ENCODE measurements around the gene TMEM88.

Gene TMEM88

DNA sequence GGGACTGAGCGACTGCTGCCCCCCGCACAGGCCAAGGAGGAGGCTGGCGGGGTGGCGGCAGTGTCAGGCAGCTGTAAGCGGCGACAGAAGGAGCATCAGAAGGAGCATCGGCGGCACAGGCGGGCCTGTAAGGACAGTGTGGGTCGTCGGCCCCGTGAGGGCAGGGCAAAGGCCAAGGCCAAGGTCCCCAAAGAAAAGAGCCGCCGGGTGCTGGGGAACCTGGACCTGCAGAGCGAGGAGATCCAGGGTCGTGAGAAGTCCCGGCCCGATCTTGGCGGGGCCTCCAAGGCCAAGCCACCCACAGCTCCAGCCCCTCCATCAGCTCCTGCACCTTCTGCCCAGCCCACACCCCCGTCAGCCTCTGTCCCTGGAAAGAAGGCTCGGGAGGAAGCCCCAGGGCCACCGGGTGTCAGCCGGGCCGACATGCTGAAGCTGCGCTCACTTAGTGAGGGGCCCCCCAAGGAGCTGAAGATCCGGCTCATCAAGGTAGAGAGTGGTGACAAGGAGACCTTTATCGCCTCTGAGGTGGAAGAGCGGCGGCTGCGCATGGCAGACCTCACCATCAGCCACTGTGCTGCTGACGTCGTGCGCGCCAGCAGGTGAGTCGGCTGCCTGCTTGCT is 5.6 kb upstream of the TMEM88 start:
- DNase-seq (ENCODE audit: extremely low read depth, low read depth): no peak
- H3K4me3 ChIP-seq (replicated peaks; ENCODE audit: low read depth, low read length): no peak overlapping the region
- TF ChIP-seq, protein P1, sequence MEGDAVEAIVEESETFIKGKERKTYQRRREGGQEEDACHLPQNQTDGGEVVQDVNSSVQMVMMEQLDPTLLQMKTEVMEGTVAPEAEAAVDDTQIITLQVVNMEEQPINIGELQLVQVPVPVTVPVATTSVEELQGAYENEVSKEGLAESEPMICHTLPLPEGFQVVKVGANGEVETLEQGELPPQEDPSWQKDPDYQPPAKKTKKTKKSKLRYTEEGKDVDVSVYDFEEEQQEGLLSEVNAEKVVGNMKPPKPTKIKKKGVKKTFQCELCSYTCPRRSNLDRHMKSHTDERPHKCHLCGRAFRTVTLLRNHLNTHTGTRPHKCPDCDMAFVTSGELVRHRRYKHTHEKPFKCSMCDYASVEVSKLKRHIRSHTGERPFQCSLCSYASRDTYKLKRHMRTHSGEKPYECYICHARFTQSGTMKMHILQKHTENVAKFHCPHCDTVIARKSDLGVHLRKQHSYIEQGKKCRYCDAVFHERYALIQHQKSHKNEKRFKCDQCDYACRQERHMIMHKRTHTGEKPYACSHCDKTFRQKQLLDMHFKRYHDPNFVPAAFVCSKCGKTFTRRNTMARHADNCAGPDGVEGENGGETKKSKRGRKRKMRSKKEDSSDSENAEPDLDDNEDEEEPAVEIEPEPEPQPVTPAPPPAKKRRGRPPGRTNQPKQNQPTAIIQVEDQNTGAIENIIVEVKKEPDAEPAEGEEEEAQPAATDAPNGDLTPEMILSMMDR (IDR thresholded peaks at IDR 0.05; ENCODE audit: low read depth, low read length, missing control alignments): no peak

DNA sequence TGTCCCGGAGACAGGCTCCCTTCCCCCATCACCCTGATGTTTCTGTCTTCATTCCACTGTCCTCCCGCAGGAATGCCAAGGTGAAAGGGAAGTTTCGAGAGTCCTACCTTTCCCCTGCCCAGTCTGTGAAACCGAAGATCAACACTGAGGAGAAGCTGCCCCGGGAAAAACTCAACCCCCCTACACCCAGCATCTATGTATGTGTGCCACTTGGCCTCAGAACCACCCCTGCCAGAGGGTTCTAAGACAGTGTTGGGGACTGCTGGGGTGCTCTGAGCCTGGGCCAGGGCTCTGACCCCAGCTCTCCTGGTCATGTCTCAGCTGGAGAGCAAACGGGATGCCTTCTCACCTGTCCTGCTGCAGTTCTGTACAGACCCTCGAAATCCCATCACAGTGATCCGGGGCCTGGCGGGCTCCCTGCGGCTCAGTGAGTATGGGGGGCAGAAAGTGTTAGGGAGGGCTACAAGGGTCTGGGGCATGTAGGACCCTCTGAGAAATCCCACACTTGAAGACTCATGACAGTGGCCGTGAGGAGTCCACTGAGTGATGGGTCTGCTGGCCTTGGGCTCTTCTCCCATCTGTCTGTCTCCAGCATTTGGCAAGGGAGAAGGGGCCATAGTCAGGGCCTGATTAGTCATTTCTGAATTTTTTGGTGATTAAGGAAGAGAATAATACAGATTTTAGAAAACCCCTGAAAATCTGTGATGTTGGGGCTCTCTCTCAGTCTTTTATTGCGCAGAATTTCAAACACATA is 4.9 kb upstream of the TMEM88 start:
- DNase-seq (ENCODE audit: extremely low read depth, low read depth): no peak
- H3K4me3 ChIP-seq (replicated peaks; ENCODE audit: low read depth, low read length): no peak overlapping the region
- TF ChIP-seq, protein P1 (IDR thresholded peaks at IDR 0.05; ENCODE audit: low read depth, low read length, missing control alignments): no peak

DNA sequence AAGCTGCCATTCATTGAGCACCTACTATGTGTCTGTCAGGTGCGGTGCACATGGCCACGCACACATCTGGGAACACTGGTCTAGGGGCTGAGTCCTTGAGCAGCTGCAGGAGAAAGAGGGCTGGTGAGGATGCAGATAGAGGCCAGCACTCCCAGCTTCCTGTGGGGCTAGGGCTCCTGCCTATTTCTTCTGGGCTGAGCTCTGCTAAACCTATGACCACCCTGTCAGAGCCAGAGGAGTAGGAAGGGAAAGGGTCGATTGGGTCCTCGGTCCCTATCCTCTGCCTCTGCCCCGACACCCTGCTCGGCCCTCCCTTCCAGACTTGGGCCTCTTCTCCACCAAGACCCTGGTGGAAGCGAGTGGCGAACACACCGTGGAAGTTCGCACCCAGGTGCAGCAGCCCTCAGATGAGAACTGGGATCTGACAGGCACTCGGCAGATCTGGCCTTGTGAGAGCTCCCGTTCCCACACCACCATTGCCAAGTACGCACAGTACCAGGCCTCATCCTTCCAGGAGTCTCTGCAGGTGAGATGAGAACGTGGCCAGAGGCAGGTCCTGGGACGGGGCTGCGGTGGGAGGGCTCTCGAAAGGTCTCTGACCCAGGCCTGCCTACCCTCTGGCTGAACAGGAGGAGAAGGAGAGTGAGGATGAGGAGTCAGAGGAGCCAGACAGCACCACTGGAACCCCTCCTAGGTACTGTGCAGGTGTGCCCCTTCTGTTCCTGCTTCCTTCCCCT is 4.0 kb upstream of the TMEM88 start:
- DNase-seq (ENCODE audit: extremely low read depth, low read depth): no peak
- H3K4me3 ChIP-seq (replicated peaks; ENCODE audit: low read depth, low read length): no peak overlapping the region
- TF ChIP-seq, protein P1 (IDR thresholded peaks at IDR 0.05; ENCODE audit: low read depth, low read length, missing control alignments): no peak

DNA sequence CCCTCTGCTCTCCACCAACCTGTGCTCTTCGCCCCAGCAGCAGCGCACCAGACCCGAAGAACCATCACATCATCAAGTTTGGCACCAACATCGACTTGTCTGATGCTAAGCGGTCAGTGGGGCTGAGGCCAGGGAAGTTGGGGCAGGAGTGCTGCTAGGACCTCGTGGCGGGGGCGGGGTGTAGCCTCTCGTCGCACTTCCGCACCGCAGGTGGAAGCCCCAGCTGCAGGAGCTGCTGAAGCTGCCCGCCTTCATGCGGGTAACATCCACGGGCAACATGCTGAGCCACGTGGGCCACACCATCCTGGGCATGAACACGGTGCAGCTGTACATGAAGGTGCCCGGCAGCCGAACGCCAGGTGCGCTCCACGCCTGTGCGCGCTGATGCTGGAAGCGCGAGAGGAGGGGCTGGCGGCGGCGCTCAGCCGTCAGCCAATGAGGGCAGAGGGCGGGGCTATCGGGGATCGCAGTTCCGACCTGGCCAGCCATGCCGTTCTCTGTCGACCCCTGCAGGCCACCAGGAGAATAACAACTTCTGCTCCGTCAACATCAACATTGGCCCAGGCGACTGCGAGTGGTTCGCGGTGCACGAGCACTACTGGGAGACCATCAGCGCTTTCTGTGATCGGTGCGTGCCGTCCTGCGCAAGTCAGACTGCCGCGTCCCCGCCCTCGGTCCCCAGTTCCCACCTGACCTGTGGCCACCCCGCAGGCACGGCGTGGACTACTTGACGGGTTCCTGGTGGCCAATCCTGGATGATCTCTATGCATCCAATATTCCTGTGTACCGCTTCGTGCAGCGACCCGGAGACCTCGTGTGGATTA is 3.2 kb upstream of the TMEM88 start:
- TF ChIP-seq, protein P1 (IDR thresholded peaks at IDR 0.05; ENCODE audit: low read depth, low read length, missing control alignments): peak; percentile 87
- DNase-seq (ENCODE audit: extremely low read depth, low read depth): no peak
- no peak overlapping the region for H3K4me3 ChIP-seq (replicated peaks; ENCODE audit: low read depth, low read length)

DNA sequence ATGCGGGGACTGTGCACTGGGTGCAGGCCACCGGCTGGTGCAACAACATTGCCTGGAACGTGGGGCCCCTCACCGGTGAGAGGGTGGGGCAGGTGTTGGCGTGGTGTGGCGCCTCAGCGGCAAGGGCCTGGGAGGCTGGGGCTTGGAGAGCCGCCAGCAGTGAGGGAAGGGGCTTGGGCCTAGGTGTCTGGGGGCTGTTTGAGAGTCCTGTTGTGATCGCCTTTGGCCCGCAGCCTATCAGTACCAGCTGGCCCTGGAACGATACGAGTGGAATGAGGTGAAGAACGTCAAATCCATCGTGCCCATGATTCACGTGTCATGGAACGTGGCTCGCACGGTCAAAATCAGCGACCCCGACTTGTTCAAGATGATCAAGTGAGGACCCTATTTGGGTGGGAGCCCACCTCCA is 2.6 kb upstream of the TMEM88 start:
- H3K4me3 ChIP-seq (replicated peaks; ENCODE audit: low read depth, low read length): no peak overlapping the region
- DNase-seq (ENCODE audit: extremely low read depth, low read depth): no peak
- TF ChIP-seq, protein P1 (IDR thresholded peaks at IDR 0.05; ENCODE audit: low read depth, low read length, missing control alignments): no peak

DNA sequence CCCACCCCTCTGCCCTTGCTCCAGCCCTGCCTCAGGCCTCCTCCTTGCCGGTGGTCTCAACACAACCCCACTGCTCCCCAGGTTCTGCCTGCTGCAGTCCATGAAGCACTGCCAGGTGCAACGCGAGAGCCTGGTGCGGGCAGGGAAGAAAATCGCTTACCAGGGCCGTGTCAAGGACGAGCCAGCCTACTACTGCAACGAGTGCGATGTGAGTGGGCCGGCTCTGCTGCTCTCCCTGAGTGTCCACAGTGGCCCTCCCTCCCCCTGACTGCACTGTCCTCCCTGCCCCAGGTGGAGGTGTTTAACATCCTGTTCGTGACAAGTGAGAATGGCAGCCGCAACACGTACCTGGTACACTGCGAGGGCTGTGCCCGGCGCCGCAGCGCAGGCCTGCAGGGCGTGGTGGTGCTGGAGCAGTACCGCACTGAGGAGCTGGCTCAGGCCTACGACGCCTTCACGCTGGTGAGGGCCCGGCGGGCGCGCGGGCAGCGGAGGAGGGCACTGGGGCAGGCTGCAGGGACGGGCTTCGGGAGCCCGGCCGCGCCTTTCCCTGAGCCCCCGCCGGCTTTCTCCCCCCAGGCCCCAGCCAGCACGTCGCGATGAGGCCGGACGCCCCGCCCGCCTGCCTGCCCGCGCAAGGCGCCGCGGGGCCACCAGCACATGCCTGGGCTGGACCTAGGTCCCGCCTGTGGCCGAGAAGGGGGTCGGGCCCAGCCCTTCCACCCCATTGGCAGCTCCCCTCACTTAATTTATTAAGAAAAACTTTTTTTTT is 1.8 kb upstream of the TMEM88 start:
- no peak for DNase-seq (ENCODE audit: extremely low read depth, low read depth)
- no peak overlapping the region for H3K4me3 ChIP-seq (replicated peaks; ENCODE audit: low read depth, low read length)
- TF ChIP-seq, protein P1 (IDR thresholded peaks at IDR 0.05; ENCODE audit: low read depth, low read length, missing control alignments): no peak
